HG03432 (cell line): ENCODE data around the gene CASP10.

Experiments
- ATAC-seq: cut with Tn5 transposase; IDR thresholded peaks from one replicate; pipeline ENCODE4 v1.9.1; 2021; ENCODE audit warnings: mild to moderate bottlenecking, moderate library complexity; ENCODE audit not compliant: unreplicated experiment

Gene CASP10

GRCh38 chr2:201195331-201195730, 12.4 kb downstream of the CASP10 start:
- no peak for ATAC-seq

- ATAC-seq: no peak
Observed at GRCh38 chr2:201196003-201196402, 13.1 kb downstream of the CASP10 start.

GRCh38 chr2:201196803-201197202, 13.9 kb downstream of the CASP10 start:
- ATAC-seq: no peak

GRCh38 chr2:201197781-201198180, 14.8 kb downstream of the CASP10 start:
- ATAC-seq: no peak

- ATAC-seq: no peak
Observed at GRCh38 chr2:201199847-201200246, 16.9 kb downstream of the CASP10 start.

- no peak for ATAC-seq
Observed at GRCh38 chr2:201200345-201200744, 17.4 kb downstream of the CASP10 start.

GRCh38 chr2:201201371-201201770, 18.4 kb downstream of the CASP10 start:
- ATAC-seq: no peak

- ATAC-seq: no peak
Observed at GRCh38 chr2:201203916-201204654, 21.1 kb downstream of the CASP10 start.

GRCh38 chr2:201204655-201205514, 21.9 kb downstream of the CASP10 start:
- no peak for ATAC-seq

- ATAC-seq: no peak
Observed at GRCh38 chr2:201205515-201205849, 22.5 kb downstream of the CASP10 start.

GRCh38 chr2:201208563-201209252, 25.8 kb downstream of the CASP10 start:
- peak; percentile 86 for ATAC-seq

GRCh38 chr2:201215963-201216362, 33.0 kb downstream of the CASP10 start:
- ATAC-seq: no peak

GRCh38 chr2:201216918-201217317, 34.0 kb downstream of the CASP10 start:
- no peak for ATAC-seq

- no peak for ATAC-seq
Observed at GRCh38 chr2:201218780-201219179, 35.8 kb downstream of the CASP10 start.

GRCh38 chr2:201219328-201220096, 36.6 kb downstream of the CASP10 start:
- ATAC-seq: no peak

- no peak for ATAC-seq
Observed at GRCh38 chr2:201220102-201220570, 37.2 kb downstream of the CASP10 start.

GRCh38 chr2:201223089-201224073, 40.4 kb downstream of the CASP10 start:
- peak; percentile 92 for ATAC-seq

GRCh38 chr2:201228271-201228911, 45.5 kb downstream of the CASP10 start:
- no peak for ATAC-seq

GRCh38 chr2:201228912-201229290, 46.0 kb downstream of the CASP10 start:
- ATAC-seq: no peak
